GM12801 (cell line): ENCODE measurements around the gene DOCK1.

Source experiments
- TF ChIP-seq, protein P1 (sequence below): IDR thresholded peaks from one replicate; pipeline ENCODE4 v1.5.1; 2011; ENCODE audit warnings: control low read depth; ENCODE audit not compliant: insufficient read length; ENCODE audit errors: extremely low read depth

The DOCK1 gene

DNA sequence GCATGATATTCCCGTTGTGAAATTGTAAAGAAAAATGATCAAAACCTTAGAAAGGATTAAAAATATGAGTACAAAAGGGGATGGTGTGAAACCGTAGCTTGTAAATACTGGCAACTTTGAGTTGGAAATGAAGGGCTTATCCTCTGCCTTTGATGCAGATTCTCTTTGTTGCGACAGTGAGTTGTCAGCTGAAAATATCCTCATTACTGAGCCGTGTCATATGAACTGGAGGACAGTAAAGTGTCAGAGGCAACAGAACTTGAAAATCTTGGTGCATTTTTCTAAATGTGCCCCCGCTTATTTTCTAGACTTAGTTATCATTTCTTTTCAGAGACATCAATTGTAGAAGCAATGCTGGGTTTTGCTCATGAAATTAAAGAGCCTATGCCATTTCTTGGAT, 473.4 kb downstream of the DOCK1 start:
- TF ChIP-seq, protein P1, sequence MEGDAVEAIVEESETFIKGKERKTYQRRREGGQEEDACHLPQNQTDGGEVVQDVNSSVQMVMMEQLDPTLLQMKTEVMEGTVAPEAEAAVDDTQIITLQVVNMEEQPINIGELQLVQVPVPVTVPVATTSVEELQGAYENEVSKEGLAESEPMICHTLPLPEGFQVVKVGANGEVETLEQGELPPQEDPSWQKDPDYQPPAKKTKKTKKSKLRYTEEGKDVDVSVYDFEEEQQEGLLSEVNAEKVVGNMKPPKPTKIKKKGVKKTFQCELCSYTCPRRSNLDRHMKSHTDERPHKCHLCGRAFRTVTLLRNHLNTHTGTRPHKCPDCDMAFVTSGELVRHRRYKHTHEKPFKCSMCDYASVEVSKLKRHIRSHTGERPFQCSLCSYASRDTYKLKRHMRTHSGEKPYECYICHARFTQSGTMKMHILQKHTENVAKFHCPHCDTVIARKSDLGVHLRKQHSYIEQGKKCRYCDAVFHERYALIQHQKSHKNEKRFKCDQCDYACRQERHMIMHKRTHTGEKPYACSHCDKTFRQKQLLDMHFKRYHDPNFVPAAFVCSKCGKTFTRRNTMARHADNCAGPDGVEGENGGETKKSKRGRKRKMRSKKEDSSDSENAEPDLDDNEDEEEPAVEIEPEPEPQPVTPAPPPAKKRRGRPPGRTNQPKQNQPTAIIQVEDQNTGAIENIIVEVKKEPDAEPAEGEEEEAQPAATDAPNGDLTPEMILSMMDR = no peak

DNA sequence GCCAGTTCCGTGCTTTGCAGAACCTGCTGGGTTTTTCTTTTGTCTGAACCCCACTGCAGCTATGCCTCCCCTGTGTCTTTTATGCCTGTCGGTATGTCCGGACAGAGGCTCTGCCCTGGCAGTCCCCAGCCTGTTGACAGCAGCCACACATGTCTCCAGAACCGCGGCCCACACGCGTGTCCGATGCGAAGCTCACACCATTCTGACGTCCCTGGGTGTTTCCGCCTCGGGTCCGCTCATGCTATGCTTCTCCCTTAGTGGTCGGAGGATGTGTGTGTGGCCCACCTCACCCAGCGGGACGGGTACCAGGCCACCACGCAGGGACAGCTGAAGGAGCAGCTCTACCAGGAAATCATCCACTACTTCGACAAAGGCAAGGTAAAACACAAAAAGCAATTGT, 479.3 kb downstream of the DOCK1 start:
- TF ChIP-seq, protein P1 = no peak

DNA sequence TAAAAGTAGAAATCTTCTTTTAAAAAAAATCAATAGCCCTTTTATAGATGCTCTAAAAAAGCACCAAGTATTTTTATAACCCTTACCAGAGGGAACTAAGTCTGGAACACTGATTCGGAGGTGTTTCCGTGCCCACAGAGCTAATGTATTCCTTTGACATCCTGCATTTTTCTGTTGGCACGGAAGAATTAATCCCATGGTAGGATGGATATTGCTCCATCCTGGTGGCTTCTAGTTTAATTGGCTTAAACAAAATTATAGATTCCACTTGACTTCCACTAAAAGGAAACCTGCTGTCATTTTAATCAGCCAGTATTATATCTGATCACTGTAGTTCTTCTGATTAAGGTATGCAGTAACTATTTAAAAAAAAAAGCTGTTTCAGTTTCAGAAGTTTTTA, 479.8 kb downstream of the DOCK1 start:
- TF ChIP-seq, protein P1 = no peak

DNA sequence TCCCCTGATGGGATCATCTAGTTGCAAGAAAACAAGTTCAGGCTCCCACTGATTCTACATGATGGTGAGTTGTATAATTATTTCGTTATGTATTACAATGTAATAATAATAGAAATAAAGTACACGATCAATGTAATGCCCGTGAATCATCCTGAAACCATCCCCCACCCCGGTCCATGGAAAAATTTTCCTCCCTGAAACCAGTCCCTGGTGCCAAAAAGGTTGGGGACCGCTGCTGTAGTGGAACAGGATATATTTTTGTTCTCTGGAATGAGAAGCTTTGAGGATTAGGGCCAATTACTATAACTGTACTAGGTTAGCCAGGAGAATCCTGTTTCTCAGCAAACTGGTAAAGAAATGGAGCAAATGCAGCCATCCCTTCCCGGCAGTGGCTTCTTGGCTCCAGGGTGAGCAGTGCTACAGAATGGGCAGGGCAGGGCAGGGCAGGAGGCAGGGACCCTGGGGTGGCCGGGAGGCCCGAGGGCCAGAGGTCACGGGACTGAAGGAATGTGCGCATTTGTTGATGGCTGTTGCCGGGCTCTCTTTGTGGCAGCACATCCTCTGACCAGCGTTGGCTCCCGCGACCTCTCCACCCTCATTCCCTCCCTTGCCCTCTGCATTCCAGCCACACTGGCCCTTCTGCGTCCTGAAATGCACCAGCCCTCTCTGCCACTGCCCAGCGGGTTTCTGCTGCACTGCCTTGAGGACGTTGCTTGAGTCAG, 481.5 kb downstream of the DOCK1 start:
- TF ChIP-seq, protein P1 = no peak

DNA sequence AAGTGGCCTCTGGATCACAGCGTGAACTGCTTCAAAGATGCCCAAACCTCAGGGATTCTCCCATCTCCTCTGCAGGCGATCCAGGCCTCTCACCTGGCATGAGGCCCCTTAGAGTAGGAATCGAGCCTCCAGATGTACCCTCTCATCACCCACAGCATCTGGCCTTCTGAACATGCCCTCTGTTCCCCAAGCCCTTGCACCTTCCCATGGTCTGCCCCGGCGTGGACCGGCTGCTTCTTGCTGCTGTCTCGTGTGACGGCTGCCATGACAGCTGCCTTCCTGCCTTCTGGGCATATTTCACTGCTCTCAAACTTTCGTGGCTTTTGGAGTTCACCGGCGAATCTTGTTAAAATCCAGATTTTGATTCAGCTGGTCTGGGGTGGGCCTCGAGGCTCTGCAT, 486.6 kb downstream of the DOCK1 start:
- TF ChIP-seq, protein P1 = no peak

DNA sequence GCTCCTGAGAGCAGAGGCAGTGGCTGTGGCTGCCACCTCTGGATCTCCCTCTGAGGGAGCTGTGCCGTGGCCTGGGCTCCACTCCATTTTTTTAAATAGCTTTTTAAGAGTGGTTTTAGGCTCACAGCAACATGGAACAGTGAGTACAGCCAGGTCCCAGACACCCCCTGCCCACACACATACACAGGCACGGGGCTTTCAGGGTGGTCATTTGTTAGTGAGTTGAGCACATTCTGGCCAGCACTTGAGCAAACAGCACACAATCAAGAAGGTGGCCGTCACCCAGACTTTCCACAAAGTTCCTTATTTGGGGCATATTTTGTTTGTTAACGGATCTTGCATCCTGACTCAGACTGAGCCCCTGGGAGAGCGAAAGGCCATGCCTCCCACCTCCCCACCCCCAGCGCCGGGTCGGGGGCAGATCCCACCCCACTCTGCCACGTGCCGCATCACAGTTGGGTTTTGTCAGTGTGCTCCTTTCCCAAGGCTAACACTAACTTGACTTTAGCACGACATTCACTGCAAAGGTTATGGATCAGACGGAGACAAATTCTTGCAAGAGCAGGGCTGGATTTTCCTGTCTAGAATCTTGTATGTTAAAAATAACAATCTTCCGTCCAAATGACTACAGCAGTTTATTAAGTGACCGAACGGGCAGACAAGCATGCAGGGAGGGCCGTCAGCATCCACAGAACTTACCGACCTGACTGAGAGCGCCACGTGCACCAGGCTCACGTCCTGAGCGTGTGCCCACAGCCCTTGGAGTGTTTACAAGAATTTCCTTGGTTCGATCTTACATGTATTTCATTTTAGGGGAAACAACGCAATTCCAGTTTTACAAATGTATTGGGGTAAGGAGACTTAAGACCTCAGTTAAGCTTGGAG, 487.4 kb downstream of the DOCK1 start:
- TF ChIP-seq, protein P1 = no peak

DNA sequence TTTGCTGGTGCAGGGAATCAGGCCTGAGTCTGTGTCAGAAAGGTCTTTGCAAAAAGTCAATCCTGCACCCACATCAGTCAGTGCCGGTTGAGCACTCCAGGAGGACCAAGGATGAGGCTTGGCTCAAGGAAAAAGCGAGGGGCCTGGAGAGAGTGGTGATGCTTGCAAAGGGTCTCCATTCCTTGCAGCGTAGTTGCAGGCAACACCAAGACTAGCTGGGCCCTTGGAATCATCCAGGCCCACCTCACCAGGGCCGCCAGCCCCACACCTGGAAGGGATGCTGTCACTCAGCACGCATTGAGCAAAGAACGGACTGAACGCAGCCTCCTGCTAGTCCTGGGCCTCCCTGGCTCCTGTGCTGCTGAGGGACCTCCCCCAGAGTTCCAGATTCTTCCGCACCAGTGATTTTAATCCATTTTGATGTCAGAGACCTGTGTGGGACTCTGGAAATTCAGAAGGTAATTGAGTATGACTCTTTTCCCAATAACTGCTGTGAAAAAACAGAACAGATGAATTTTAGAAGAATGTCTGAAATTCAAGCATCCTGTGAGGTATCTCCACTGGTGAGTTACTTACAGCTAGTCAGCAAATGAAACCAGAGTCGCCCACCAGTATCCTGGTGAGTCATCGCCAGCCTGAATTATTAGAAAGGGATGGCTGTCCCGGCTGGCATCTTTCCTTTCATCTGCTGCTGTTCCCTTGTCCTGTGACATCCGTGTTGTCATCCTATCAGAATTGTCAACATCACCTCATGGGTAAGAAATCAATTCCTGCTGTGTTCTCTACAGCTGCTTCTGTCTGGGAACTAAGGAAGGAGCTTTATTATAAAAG, 493.1 kb downstream of the DOCK1 start:
- TF ChIP-seq, protein P1 = no peak
